VCaP (cell line): Measurements from ENCODE around the gene ZNF460.

Experiments used
- H3K27ac ChIP-seq: fragments of 450-650 bp; 2 replicates; pipeline ENCODE4 v1.5.1; 2017
- CTCF ChIP-seq: fragments of 450-650 bp; conservative IDR thresholded peaks from 2 replicates; pipeline ENCODE4 v1.5.1; 2017; ENCODE audit warnings: mild to moderate bottlenecking, moderate library complexity

The ZNF460 gene

GRCh38 chr19:57320180-57321084, 40.1 kb downstream of the ZNF460 start, which contains the start of gene ZNF543:
ZNF543 (plus strand) TSS chr19:57320472; CDS start chr19:57320854, 382 bp downstream.
- H3K27ac ChIP-seq, result peak within 1 kb of the TSS; percentile 87
- TF ChIP-seq CTCF, result no peak

- H3K27ac ChIP-seq, result peak overlapping the region; percentile 87
Measured at GRCh38 chr19:57321116-57321515, 40.8 kb downstream of the ZNF460 start.

GRCh38 chr19:57321751-57322150, 41.5 kb downstream of the ZNF460 start:
- TF ChIP-seq CTCF, result no peak
- H3K27ac ChIP-seq, result peak overlapping the region; percentile 87

More at GRCh38 chr19:57321116-57321515, 40.8 kb downstream of the ZNF460 start:
- no peak for TF ChIP-seq CTCF

GRCh38 chr19:57324992-57325391, 44.7 kb downstream of the ZNF460 start:
- no peak overlapping the region for H3K27ac ChIP-seq
- no peak for TF ChIP-seq CTCF

- no peak overlapping the region for H3K27ac ChIP-seq
- no peak for TF ChIP-seq CTCF
Measured at GRCh38 chr19:57327993-57328392, 47.7 kb downstream of the ZNF460 start.

- TF ChIP-seq CTCF, result no peak
- H3K27ac ChIP-seq, result no peak overlapping the region
Measured at GRCh38 chr19:57334191-57334590, 53.9 kb downstream of the ZNF460 start.

GRCh38 chr19:57338877-57339276, 58.6 kb downstream of the ZNF460 start:
- no peak for TF ChIP-seq CTCF
- H3K27ac ChIP-seq, result no peak overlapping the region
